ENCODE measurements around the gene HIF1AN.

The HIF1AN gene

GRCh38 chr10:100522107-100522801, 13.5 kb upstream of the HIF1AN start:
- no peak for DNase-seq (ENCODE audit: low read depth in 3 of 3)

GRCh38 chr10:100522945-100523344, 12.8 kb upstream of the HIF1AN start:
- no peak for DNase-seq (ENCODE audit: low read depth in 3 of 3)

- DNase-seq (ENCODE audit: low read depth in 3 of 3), result no peak
Measured at GRCh38 chr10:100524206-100524605, 11.5 kb upstream of the HIF1AN start.

GRCh38 chr10:100524638-100525037, 11.1 kb upstream of the HIF1AN start:
- no peak for DNase-seq (ENCODE audit: low read depth in 3 of 3)

- DNase-seq (ENCODE audit: low read depth in 3 of 3), result no peak
Measured at GRCh38 chr10:100528123-100528886, 7.4 kb upstream of the HIF1AN start.

GRCh38 chr10:100528921-100529474, 6.7 kb upstream of the HIF1AN start:
- no peak for DNase-seq (ENCODE audit: low read depth in 3 of 3)

- DNase-seq (ENCODE audit: low read depth in 3 of 3), result peak; percentile 71 to 79 (median 74)
Measured at GRCh38 chr10:100529475-100530298, 6.1 kb upstream of the HIF1AN start, which contains the start of gene NDUFB8. NDUFB8 (minus strand) TSS chr10:100529871; CDS start chr10:100529851, 20 bp downstream.

GRCh38 chr10:100531761-100532160, 4.0 kb upstream of the HIF1AN start:
- DNase-seq (ENCODE audit: low read depth in 3 of 3), result no peak

- DNase-seq (ENCODE audit: low read depth in 3 of 3), result no peak
Measured at GRCh38 chr10:100534726-100535125, 1.0 kb upstream of the HIF1AN start.

- DNase-seq (ENCODE audit: low read depth in 3 of 3), result no peak
Measured at GRCh38 chr10:100535338-100535714, 417 bp upstream of the HIF1AN start.

GRCh38 chr10:100537475-100537874, 1.7 kb downstream of the HIF1AN start:
- no peak for DNase-seq (ENCODE audit: low read depth in 3 of 3)

- DNase-seq (ENCODE audit: low read depth in 3 of 3), result no peak
Measured at GRCh38 chr10:100544950-100545349, 9.2 kb downstream of the HIF1AN start.

GRCh38 chr10:100551196-100551595, 15.5 kb downstream of the HIF1AN start:
- no peak for DNase-seq (ENCODE audit: low read depth in 3 of 3)

GRCh38 chr10:100551738-100552137, 16.0 kb downstream of the HIF1AN start:
- no peak for DNase-seq (ENCODE audit: low read depth in 3 of 3)

- DNase-seq (ENCODE audit: low read depth in 3 of 3), result no peak
Measured at GRCh38 chr10:100553929-100554328, 18.2 kb downstream of the HIF1AN start.

- no peak for DNase-seq (ENCODE audit: low read depth in 3 of 3)
Measured at GRCh38 chr10:100554902-100555301, 19.2 kb downstream of the HIF1AN start.

GRCh38 chr10:100560248-100560647, 24.5 kb downstream of the HIF1AN start:
- DNase-seq (ENCODE audit: low read depth in 3 of 3), result no peak

- DNase-seq (ENCODE audit: low read depth in 3 of 3), result no peak
Measured at GRCh38 chr10:100561005-100561404, 25.3 kb downstream of the HIF1AN start.

- peak; percentile 60 to 68 (median 65) for DNase-seq (ENCODE audit: low read depth in 3 of 3)
Measured at GRCh38 chr10:100562008-100562672, 26.4 kb downstream of the HIF1AN start.

GRCh38 chr10:100565206-100565985, 29.7 kb downstream of the HIF1AN start:
- no peak for DNase-seq (ENCODE audit: low read depth in 3 of 3)

- DNase-seq (ENCODE audit: low read depth in 3 of 3), result no peak
Measured at GRCh38 chr10:100566561-100566960, 30.8 kb downstream of the HIF1AN start.
